Upper lobe of left lung (tissue), 6 donors: Measurements from ENCODE around the gene ZRANB2. TPM values are rescaled to one million over a fixed set of nuclear protein-coding genes. Genes with fewer than 3 reads are reported as not detected.

Source experiments
- ATAC-seq, 2 donors: fragments of 200-7000 bp; cut with Tn5 transposase; one replicate each; pipeline ENCODE4 v1.9.1; 2022; ENCODE audit warnings: mild to moderate bottlenecking in 2 of 2, moderate library complexity in 2 of 2; ENCODE audit not compliant: low FRiP score in 2 of 2
- DNase-seq, 2 donors: peaks; one replicate each; pipeline ENCODE4 v3.0.0-alpha.2; 2019 to 2020
- H3K27ac ChIP-seq, 4 donors: fragments of 200-600 bp; sonication (generic); one replicate each; pipeline ENCODE4 v1.5.1; 2016 to 2019
- H3K27me3 ChIP-seq, 4 donors: fragments of 200-600 bp; sonication (generic); one replicate each; pipeline ENCODE4 v1.5.1; 2017 to 2019
- H3K36me3 ChIP-seq, 4 donors: fragments of 200-600 bp; sonication (generic); one replicate each; pipeline ENCODE4 v1.5.1; 2016 to 2019
- H3K4me1 ChIP-seq, 4 donors: fragments of 200-600 bp; sonication (generic); one replicate each; pipeline ENCODE4 v1.5.1; 2018 to 2019
- H3K4me3 ChIP-seq, 4 donors: fragments of 200-600 bp; sonication (generic); one replicate each; pipeline ENCODE4 v1.5.1; 2017 to 2019; ENCODE audit warnings: mild to moderate bottlenecking in 2 of 4, moderate library complexity in 1 of 4
- H3K9me3 ChIP-seq, 4 donors: fragments of 200-600 bp; sonication (generic); one replicate each; pipeline ENCODE4 v1.5.1; 2018 to 2019
- EP300 ChIP-seq, 4 donors: sonication (generic); formaldehyde crosslinking; IDR thresholded peaks; one replicate each; pipeline ENCODE4 v1.5.1; 2017; ENCODE audit warnings: antibody characterized with exemption in 4 of 4, control low read depth in 2 of 4
- POLR2A ChIP-seq, 4 donors: fragments of 450-650 bp; IDR thresholded peaks; one replicate each; pipeline ENCODE4 v1.5.1; 2016 to 2017; ENCODE audit warnings: antibody characterized with exemption in 4 of 4, mild to moderate bottlenecking in 2 of 4
- POLR2AphosphoS5 ChIP-seq, 2 donors: sonication (generic); formaldehyde crosslinking; IDR thresholded peaks; one replicate each; pipeline ENCODE4 v1.5.1; 2017; ENCODE audit warnings: antibody characterized with exemption in 2 of 2
- WGBS, 2 donors: methylation state at CpG; one replicate each; pipeline ENCODE4 v1.1.5; 2017 to 2018; 5-methylcytosine and 5-hydroxymethylcytosine counted together
- total RNA-seq, 6 donors: library from RNA; depleted of rRNA in 4 of 6; stranded (reverse); fragments of >200 nt in 4 of 6; gene quantifications; one replicate each; pipeline versions ENCODE4 v1.1.0 to v1.2.1, GENCODE V29; 2016 to 2021
- TF ChIP-seq, protein P1 (sequence below), 6 experiments: fragments of 450-650 bp in 4 of 6; fragments of 200-600 bp in 2 of 6; sonication (generic) in 2 of 6; IDR thresholded peaks; one replicate each; pipeline ENCODE4 v1.5.1; 2016 to 2019; ENCODE audit warnings: antibody characterized with exemption in 6 of 6
- donor health status: DM: no; HTN: no; CAD: no; lungs with moderate emphysema.
- donor health status: DM: no; HTN: yes; CAD: no; lungs with severe emphysema.

Gene ZRANB2
- total RNA-seq, 6 donors from 2014 or later = 51.3 to 203 (median 69.7) TPM

DNA sequence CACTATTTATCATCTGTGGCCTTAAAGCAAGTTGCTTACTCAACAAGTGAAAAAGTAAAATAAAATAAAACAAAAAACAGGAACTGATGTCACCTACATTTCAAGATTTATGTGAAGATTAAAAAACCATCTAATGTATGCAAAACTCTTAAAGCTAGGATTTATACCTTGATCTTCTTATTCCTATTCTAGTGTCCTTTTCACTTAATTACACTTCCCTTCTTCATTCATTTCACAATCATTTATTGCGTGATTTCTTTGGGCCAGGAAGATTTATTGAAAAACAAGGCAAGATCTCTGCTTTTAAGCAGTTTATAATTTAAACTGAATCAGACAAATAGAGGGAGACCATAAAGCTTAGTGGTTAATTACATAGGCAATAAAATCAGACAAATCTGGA is 51.9 kb downstream of the ZRANB2 start:
- 69 to 76% methylated on average over 1 of the region's 1 CpG for WGBS, 2 donors
- TF ChIP-seq EP300 (IDR thresholded peaks at IDR 0.05) = no peak
- TF ChIP-seq, protein P1, sequence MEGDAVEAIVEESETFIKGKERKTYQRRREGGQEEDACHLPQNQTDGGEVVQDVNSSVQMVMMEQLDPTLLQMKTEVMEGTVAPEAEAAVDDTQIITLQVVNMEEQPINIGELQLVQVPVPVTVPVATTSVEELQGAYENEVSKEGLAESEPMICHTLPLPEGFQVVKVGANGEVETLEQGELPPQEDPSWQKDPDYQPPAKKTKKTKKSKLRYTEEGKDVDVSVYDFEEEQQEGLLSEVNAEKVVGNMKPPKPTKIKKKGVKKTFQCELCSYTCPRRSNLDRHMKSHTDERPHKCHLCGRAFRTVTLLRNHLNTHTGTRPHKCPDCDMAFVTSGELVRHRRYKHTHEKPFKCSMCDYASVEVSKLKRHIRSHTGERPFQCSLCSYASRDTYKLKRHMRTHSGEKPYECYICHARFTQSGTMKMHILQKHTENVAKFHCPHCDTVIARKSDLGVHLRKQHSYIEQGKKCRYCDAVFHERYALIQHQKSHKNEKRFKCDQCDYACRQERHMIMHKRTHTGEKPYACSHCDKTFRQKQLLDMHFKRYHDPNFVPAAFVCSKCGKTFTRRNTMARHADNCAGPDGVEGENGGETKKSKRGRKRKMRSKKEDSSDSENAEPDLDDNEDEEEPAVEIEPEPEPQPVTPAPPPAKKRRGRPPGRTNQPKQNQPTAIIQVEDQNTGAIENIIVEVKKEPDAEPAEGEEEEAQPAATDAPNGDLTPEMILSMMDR (IDR thresholded peaks at IDR 0.05) = no peak
- TF ChIP-seq POLR2A (IDR thresholded peaks at IDR 0.05) = no peak
- no peak for TF ChIP-seq POLR2AphosphoS5 (IDR thresholded peaks at IDR 0.05)
- Histone ChIP-seq H3K9me3 (no peaks in the 10 kb centered on the region), H3K36me3 (no peaks in the 10 kb centered on the region), H3K4me1 (no peaks in the 10 kb centered on the region), H3K27ac (no peak overlapping the region), H3K4me3 (no peak overlapping the region), H3K27me3 (no peaks in the 10 kb centered on the region)
- ATAC-seq (no peak), DNase-seq (no peak)

DNA sequence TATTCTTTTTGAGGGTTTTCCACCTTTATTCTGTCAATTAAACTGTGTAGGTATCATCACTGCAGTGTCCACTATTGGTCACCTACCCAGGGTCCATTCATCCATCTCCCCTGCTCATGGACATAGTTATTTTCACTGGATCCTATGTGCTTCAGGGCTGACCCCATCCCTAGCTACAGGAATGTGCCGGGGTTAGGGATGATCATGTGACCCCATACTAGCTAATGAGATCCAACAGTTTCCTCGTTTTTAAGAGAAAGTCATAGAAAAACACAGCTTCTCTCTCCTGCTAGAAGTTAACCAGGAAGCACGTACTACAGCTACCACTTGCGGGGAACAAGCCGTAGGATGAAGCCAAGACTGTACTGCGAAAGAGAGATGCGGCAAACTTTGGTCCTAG is 52.8 kb downstream of the ZRANB2 start:
- TF ChIP-seq POLR2AphosphoS5 (IDR thresholded peaks at IDR 0.05) (no peak), EP300 (IDR thresholded peaks at IDR 0.05) (no peak), POLR2A (IDR thresholded peaks at IDR 0.05) (no peak)
- TF ChIP-seq, protein P1 (IDR thresholded peaks at IDR 0.05) = no peak
- no peaks in the 10 kb centered on the region for H3K4me1 ChIP-seq
- H3K27me3 ChIP-seq = no peaks in the 10 kb centered on the region
- no peak overlapping the region for H3K27ac ChIP-seq
- H3K4me3 ChIP-seq = no peak overlapping the region
- DNase-seq (no peak), ATAC-seq (no peak)
- no peaks in the 10 kb centered on the region for H3K9me3 ChIP-seq
- no peaks in the 10 kb centered on the region for H3K36me3 ChIP-seq
- WGBS, 2 donors = 85 to 94% methylated on average over 7 of the region's 7 CpGs

DNA sequence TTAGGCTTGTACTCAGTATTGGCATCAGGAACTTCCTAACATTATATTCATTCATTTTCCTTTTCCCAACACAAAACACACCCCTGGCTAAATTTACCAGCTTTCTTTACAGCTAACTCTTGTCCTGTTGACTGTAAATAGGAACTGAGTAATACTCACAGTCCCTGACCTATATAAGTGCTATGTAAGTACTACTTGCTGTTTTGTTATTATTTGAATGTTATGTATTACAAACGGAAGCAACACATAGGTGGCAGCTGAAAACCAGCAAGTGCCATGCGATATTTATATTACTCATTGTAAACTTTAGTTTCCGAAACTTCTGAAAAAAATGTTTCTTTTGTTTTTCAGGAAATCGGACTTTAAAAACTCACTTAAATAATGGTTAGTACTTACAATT is 54.7 kb downstream of the ZRANB2 start:
- TF ChIP-seq, protein P1 (IDR thresholded peaks at IDR 0.05) = no peak
- TF ChIP-seq POLR2AphosphoS5 (IDR thresholded peaks at IDR 0.05) = no peak
- TF ChIP-seq EP300 (IDR thresholded peaks at IDR 0.05) = no peak
- no peak for TF ChIP-seq POLR2A (IDR thresholded peaks at IDR 0.05)
- H3K36me3 ChIP-seq = no peaks in the 10 kb centered on the region
- H3K4me3 ChIP-seq = no peak overlapping the region
- WGBS, 2 donors = 64 to 70% methylated on average over 4 of the region's 4 CpGs
- no peaks in the 10 kb centered on the region for H3K9me3 ChIP-seq
- no peaks in the 10 kb centered on the region for H3K27me3 ChIP-seq
- no peak for DNase-seq
- no peaks in the 10 kb centered on the region for H3K4me1 ChIP-seq
- H3K27ac ChIP-seq = no peak overlapping the region
- no peak for ATAC-seq

DNA sequence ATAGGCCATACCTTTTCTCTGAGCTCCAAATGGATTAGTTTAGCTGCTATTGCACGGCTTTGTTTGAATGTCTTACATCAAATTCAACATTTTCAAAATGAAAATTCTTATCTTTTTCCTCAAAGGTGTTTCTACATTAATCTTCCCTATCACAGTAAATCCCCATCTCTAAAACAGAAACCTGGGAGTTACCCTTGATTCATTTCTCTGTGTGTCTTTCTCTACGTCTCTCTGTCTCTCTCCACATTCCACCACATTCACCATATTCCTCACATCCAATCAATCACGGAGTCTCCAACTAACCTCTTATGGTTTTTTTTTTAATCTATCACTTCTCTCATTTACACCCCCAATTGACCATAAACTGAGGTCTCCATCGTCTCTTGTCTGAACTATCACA is 57.3 kb downstream of the ZRANB2 start:
- H3K27ac ChIP-seq = no peak overlapping the region
- DNase-seq = no peak
- no peaks in the 10 kb centered on the region for H3K27me3 ChIP-seq
- no peaks in the 10 kb centered on the region for H3K36me3 ChIP-seq
- no peak overlapping the region for H3K4me3 ChIP-seq
- 76 to 84% methylated on average over 4 of the region's 4 CpGs for WGBS, 2 donors
- no peaks in the 10 kb centered on the region for H3K4me1 ChIP-seq
- TF ChIP-seq POLR2AphosphoS5 (IDR thresholded peaks at IDR 0.05) = no peak
- TF ChIP-seq, protein P1 (IDR thresholded peaks at IDR 0.05) = no peak
- no peak for ATAC-seq
- no peaks in the 10 kb centered on the region for H3K9me3 ChIP-seq

DNA sequence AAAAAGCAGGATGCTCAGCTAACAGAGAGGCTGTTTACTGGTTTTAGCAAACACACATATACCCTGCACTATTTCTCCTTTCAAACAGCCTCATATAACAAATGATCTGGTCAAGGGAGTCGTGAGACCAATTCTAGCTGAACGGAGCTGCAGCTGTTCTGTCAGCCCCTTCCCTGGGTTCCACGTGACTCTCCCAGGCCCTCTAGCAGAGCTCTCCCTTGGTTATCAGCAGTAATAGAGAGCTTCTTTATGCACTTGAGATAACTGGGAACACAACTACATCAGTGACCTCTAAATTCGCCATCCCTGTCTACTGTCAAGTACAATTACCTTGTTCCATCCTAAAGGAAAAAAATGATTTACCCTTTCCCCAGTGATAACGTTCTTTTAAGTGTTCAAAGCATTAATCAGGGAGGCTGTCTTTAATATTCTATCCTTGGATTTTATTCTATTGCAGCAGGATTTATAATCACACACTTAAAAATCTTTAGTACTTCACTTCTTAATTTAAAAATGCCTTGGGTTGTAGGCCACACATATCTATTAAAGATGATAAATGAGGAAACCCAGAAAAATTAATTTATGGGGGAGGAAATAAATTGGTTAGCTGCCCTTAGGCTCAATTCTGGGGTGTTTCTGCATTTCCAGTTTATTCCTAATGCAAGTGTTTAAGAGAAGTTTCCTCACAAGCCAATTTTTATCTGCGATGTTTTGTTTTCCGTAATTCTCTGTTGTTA is 61.4 kb downstream of the ZRANB2 start:
- H3K27me3 ChIP-seq = no peaks in the 10 kb centered on the region
- TF ChIP-seq, protein P1 (IDR thresholded peaks at IDR 0.05) = no peak
- TF ChIP-seq POLR2A (IDR thresholded peaks at IDR 0.05) (no peak), EP300 (IDR thresholded peaks at IDR 0.05) (no peak), POLR2AphosphoS5 (IDR thresholded peaks at IDR 0.05) (no peak)
- DNase-seq (no peak), ATAC-seq (no peak)
- H3K27ac ChIP-seq = no peak overlapping the region
- no peak overlapping the region for H3K4me3 ChIP-seq
- H3K36me3 ChIP-seq = no peaks in the 10 kb centered on the region
- no peaks in the 10 kb centered on the region for H3K4me1 ChIP-seq
- WGBS, 2 donors = 54 to 72% methylated on average over 7 of the region's 7 CpGs
- H3K9me3 ChIP-seq = no peaks in the 10 kb centered on the region
